Activated T-cell treated with anti-CD3 and anti-CD28 coated beads, Interleukin-2, amount 50 U/mL, for 1 hour (primary cell): ENCODE measurements around the gene DNAJC21.
A peak's percentile ranks its signal among the peaks of the same experiment; 100 is the strongest.
"Not testable (repeated sequence)": the region's sequence is repeated elsewhere in the genome, so short reads cannot be mapped to it uniquely, and the experiment has no call there.

Experiments
- DNase-seq: peaks from one replicate; pipeline ENCODE4 v3.0.0-alpha.2; 2020

The DNAJC21 gene

GRCh38 chr5:34929134-34929719, at the start of gene DNAJC21:
Gene DNAJC21 (plus strand): TSS chr5:34929559. CDS start chr5:34929820, 261 bp downstream.
- DNase-seq = peak; percentile 98

GRCh38 chr5:34881246-34881645, 48.1 kb upstream of the DNAJC21 start:
- no peak for DNase-seq

GRCh38 chr5:34886392-34887119, 42.8 kb upstream of the DNAJC21 start:
- no peak for DNase-seq

- DNase-seq = no peak
These were observed 40.0 kb upstream of the DNAJC21 start for GRCh38 chr5:34889394-34889793.

GRCh38 chr5:34891981-34892380, 37.4 kb upstream of the DNAJC21 start:
- DNase-seq = no peak

- no peak for DNase-seq
These were observed 36.9 kb upstream of the DNAJC21 start for GRCh38 chr5:34892414-34892813.

- DNase-seq = no peak
These were observed 34.6 kb upstream of the DNAJC21 start for GRCh38 chr5:34894716-34895115.

- no peak for DNase-seq
These were observed 33.5 kb upstream of the DNAJC21 start for GRCh38 chr5:34895641-34896419.

- no peak for DNase-seq
These were observed 31.7 kb upstream of the DNAJC21 start for GRCh38 chr5:34897646-34898045.

GRCh38 chr5:34898258-34898895, 31.0 kb upstream of the DNAJC21 start:
- peak; percentile 52 for DNase-seq

GRCh38 chr5:34899066-34899465, 30.3 kb upstream of the DNAJC21 start:
- no peak for DNase-seq

- DNase-seq = no peak
These were observed 28.7 kb upstream of the DNAJC21 start for GRCh38 chr5:34900652-34901051.

GRCh38 chr5:34903260-34903659, 26.1 kb upstream of the DNAJC21 start:
- DNase-seq = no peak

GRCh38 chr5:34905564-34905963, 23.8 kb upstream of the DNAJC21 start:
- DNase-seq = no peak

- no peak for DNase-seq
These were observed 16.3 kb upstream of the DNAJC21 start for GRCh38 chr5:34913072-34913471.

GRCh38 chr5:34914671-34915138, 14.7 kb upstream of the DNAJC21 start:
- DNase-seq = peak; percentile 33

GRCh38 chr5:34915139-34915855, 14.1 kb upstream of the DNAJC21 start, which contains the start of the genes BRIX1 and RAD1:
Gene BRIX1 (plus strand): TSS chr5:34915711. CDS start chr5:34915739, 28 bp downstream.
Gene RAD1 (minus strand): TSS chr5:34915504. CDS start chr5:34914892, 612 bp downstream.
- peak; percentile 90 for DNase-seq

- DNase-seq = no peak
These were observed 13.5 kb upstream of the DNAJC21 start for GRCh38 chr5:34915856-34916192.

- DNase-seq = no peak
These were observed 12.8 kb upstream of the DNAJC21 start for GRCh38 chr5:34916518-34916917.

- no peak for DNase-seq
These were observed 11.3 kb upstream of the DNAJC21 start for GRCh38 chr5:34918025-34918424.

- DNase-seq = no peak
These were observed 10.3 kb upstream of the DNAJC21 start for GRCh38 chr5:34919077-34919476.

GRCh38 chr5:34923256-34923655, 6.1 kb upstream of the DNAJC21 start:
- DNase-seq = not testable (repeated sequence)
